Heart left ventricle (tissue), 13 donors: ENCODE data around the gene TSEN54.

Source experiments
- CTCF ChIP-seq, 12 donors: fragments of 200-600 bp; sonication (generic) in 4 of 12; IDR thresholded peaks; one replicate each; pipeline versions ENCODE4 v1.5.0 to v1.8.0; 2018 to 2022; ENCODE audit warnings: antibody characterized with exemption in 12 of 12, mild to moderate bottlenecking in 5 of 12
- POLR2A ChIP-seq, 2 donors: fragments of 450-650 bp; IDR thresholded peaks; one replicate each; pipeline ENCODE4 v1.6.1; 2017; ENCODE audit warnings: antibody characterized with exemption in 2 of 2, mild to moderate bottlenecking in 2 of 2, moderate library complexity in 2 of 2
- donor health status: ischemic (EF 13 %, LVEDD 7.1; RV severe dilation, severe dysfunction).
- donor health status: DM: no; HTN: yes; CAD: no.
- donor health status: DM: no; HTN: no; CAD: no.
- donor health status: ischemic (EF 25% LVEDD 6.9; RV normal size, moderate dysfunction).
- donor health status: ischemic (EF 25% LVEDD 5.7; RV mildly dilated, moderate dysfunction).
- donor health status: ischemic (EF 35%, LVEDD 5.7; RV mildly dilated, moderate dysfunction).
- donor health status: nonischemic (EF 11% LVEDD 7.7; RV severe dilation, severe dysfunction).
- donor health status: DM: yes; HTN: yes; CAD: no.
- donor health status: PGD.
- donor health status: ischemic (EF 29% LVEDD 5.4; RV normal size, mild dysfunction).
- donor health status: nonischemic (EF 23%, LVEDD 6.1; RV moderate dilation, normal function).

GRCh38 chr17:75557852-75558665 is 41.7 kb downstream of the TSEN54 start:
- no peak for TF ChIP-seq CTCF (IDR thresholded peaks at IDR 0.05)
- TF ChIP-seq POLR2A (IDR thresholded peaks at IDR 0.05) = no peak
